Inferior parietal cortex (tissue), 1 donor: Measurements from ENCODE around the gene CXCL16.

Source experiments
- DNase-seq: peaks from one replicate; pipeline ENCODE4 v3.0.0-alpha.2; 2016; ENCODE audit errors: extremely low spot score

The CXCL16 gene

GRCh38 chr17:4750606-4751005, 10.9 kb upstream of the CXCL16 start:
- DNase-seq: no peak

- DNase-seq: no peak
Measured at GRCh38 chr17:4748686-4749085, 9.0 kb upstream of the CXCL16 start.

- no peak for DNase-seq
Measured at GRCh38 chr17:4747847-4748246, 8.1 kb upstream of the CXCL16 start.

- no peak for DNase-seq
Measured at GRCh38 chr17:4744999-4745969, 5.6 kb upstream of the CXCL16 start.

GRCh38 chr17:4743898-4744297, 4.2 kb upstream of the CXCL16 start:
- no peak for DNase-seq

GRCh38 chr17:4743216-4743615, 3.5 kb upstream of the CXCL16 start:
- DNase-seq: no peak

GRCh38 chr17:4742629-4743028, 2.9 kb upstream of the CXCL16 start:
- no peak for DNase-seq

GRCh38 chr17:4742133-4742532, 2.4 kb upstream of the CXCL16 start:
- no peak for DNase-seq

GRCh38 chr17:4741544-4741943, 1.8 kb upstream of the CXCL16 start:
- no peak for DNase-seq

GRCh38 chr17:4740584-4740983, 856 bp upstream of the CXCL16 start:
- no peak for DNase-seq

GRCh38 chr17:4740025-4740351, 260 bp upstream of the CXCL16 start:
- DNase-seq: no peak

GRCh38 chr17:4738136-4739121, 1.3 kb downstream of the CXCL16 start:
- no peak for DNase-seq

- DNase-seq: no peak
Measured at GRCh38 chr17:4735876-4736651, 3.7 kb downstream of the CXCL16 start.

- no peak for DNase-seq
Measured at GRCh38 chr17:4734857-4735475, 4.8 kb downstream of the CXCL16 start.

- DNase-seq: no peak
Measured at GRCh38 chr17:4733073-4733531, 6.6 kb downstream of the CXCL16 start.

GRCh38 chr17:4728124-4728523, 11.6 kb downstream of the CXCL16 start:
- no peak for DNase-seq

GRCh38 chr17:4725646-4726310, 13.9 kb downstream of the CXCL16 start:
- no peak for DNase-seq

- DNase-seq: no peak
Measured at GRCh38 chr17:4724650-4725049, 15.1 kb downstream of the CXCL16 start.

GRCh38 chr17:4722678-4723240, 17.0 kb downstream of the CXCL16 start:
- no peak for DNase-seq
